ENCODE data around the gene GOLPH3.
A peak's percentile ranks its signal among the peaks of the same experiment; 100 is the strongest.
"Not testable (repeated sequence)": the region's sequence is repeated elsewhere in the genome, so short reads cannot be mapped to it uniquely, and the experiment has no call there.

GOLPH3 gene

GRCh38 chr5:32174011-32174870, at the start of gene GOLPH3:
GOLPH3 (minus strand) TSS chr5:32174319; CDS start chr5:32174034, 285 bp downstream.
- Histone ChIP-seq H3K9ac (ENCODE audit: low read depth, low read length) (peak within 1 kb of the TSS; percentile 98), H3K9me3 (ENCODE audit: control insufficient read depth, insufficient read depth, low read length) (no peaks in the 10 kb centered on the region), H3K4me1 (ENCODE audit: insufficient read depth, low read length) (no peaks in the 10 kb centered on the region; the same call in 1 of the 2 replicates), H3K36me3 (ENCODE audit: insufficient read depth, low read length) (peaks cover 11% of the 10 kb centered on the region; the same call in 1 of the 2 replicates)

- H3K4me1 ChIP-seq (ENCODE audit: insufficient read depth, low read length) = peaks cover 7% of the 10 kb centered on the region; the same call in 1 of the 2 replicates
- no peaks in the 10 kb centered on the region for H3K9me3 ChIP-seq (ENCODE audit: control insufficient read depth, insufficient read depth, low read length)
- H3K36me3 ChIP-seq (ENCODE audit: insufficient read depth, low read length) = no peaks in the 10 kb centered on the region
- H3K9ac ChIP-seq (ENCODE audit: low read depth, low read length) = no peak overlapping the region
Observed at GRCh38 chr5:32222723-32223470, 48.8 kb upstream of the GOLPH3 start.

- Histone ChIP-seq H3K36me3 (ENCODE audit: insufficient read depth, low read length) (no peaks in the 10 kb centered on the region), H3K4me1 (ENCODE audit: insufficient read depth, low read length) (peaks cover 5% of the 10 kb centered on the region; the same call in 1 of the 2 replicates), H3K9me3 (ENCODE audit: control insufficient read depth, insufficient read depth, low read length) (no peaks in the 10 kb centered on the region), H3K9ac (ENCODE audit: low read depth, low read length) (no peak overlapping the region)
Observed at GRCh38 chr5:32217886-32218396, 43.8 kb upstream of the GOLPH3 start.

GRCh38 chr5:32214344-32214743, 40.2 kb upstream of the GOLPH3 start:
- H3K4me1 ChIP-seq (ENCODE audit: insufficient read depth, low read length); H3K9me3 ChIP-seq (ENCODE audit: control insufficient read depth, insufficient read depth, low read length); H3K9ac ChIP-seq (ENCODE audit: low read depth, low read length); H3K36me3 ChIP-seq (ENCODE audit: insufficient read depth, low read length): not testable (repeated sequence)

DNA sequence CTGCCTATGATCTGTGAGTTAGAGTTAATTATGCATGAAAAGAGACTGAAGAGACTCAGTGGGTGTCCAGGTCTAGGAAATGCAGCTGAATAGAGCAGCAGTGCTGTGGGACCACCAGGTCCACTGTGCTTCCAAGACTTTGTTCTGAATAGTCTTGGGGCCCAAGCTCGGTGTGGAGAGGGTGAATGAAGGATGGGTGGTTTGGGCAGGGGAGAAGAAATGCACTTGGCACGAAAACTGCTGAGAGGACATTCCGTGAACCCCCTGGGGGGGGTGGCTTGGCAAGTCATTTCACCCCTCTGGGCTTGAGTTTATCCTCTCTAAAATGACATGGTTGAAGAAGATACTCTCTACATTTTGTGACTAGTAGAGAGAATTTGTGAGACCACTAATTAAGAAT, 36.0 kb upstream of the GOLPH3 start:
- H3K36me3 ChIP-seq (ENCODE audit: insufficient read depth, low read length) = no peaks in the 10 kb centered on the region
- 0 out of 2 replicates have a peak, but pooled peaks cover 5% of the 10 kb centered on the region for H3K4me1 ChIP-seq (ENCODE audit: insufficient read depth, low read length)
- no peak overlapping the region for H3K9ac ChIP-seq (ENCODE audit: low read depth, low read length)
- no peaks in the 10 kb centered on the region; the same call in 1 of the 2 replicates for H3K9me3 ChIP-seq (ENCODE audit: control insufficient read depth, insufficient read depth, low read length)

DNA sequence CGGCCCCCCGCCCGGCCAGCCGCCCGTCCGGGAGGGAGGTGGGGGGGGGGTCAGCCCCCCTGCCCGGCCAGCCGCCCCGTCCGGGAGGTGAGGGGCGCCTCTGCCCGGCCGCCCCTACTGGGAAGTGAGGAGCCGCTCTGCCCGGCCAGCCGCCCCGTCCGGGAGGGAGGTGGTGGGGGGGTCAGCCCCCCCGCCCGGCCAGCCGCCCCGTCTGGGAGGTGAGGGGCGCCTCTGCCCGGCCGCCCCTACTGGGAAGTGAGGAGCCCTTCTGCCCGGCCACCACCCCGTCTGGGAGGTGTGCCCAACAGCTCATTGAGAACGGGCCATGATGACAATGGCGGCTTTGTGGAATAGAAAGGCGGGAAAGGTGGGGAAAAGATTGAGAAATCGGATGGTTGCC, 34.7 kb upstream of the GOLPH3 start:
- not testable (repeated sequence) for H3K9me3 ChIP-seq (ENCODE audit: control insufficient read depth, insufficient read depth, low read length); H3K9ac ChIP-seq (ENCODE audit: low read depth, low read length); H3K4me1 ChIP-seq (ENCODE audit: insufficient read depth, low read length); H3K36me3 ChIP-seq (ENCODE audit: insufficient read depth, low read length)

DNA sequence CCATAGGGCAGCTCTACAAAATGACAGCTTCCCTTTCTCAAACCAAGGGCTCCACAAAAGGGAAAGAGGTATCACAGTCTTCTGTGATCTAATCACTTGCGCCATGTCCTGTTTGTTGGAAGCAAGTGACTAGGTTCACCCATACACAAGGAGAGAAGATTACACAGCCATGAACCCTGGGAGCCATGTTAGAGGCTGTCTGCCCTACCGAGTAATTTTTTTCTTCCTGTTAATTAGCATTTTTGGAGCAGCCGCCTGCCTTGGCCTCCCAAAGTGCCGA, 33.2 kb upstream of the GOLPH3 start:
- Histone ChIP-seq H3K9me3 (ENCODE audit: control insufficient read depth, insufficient read depth, low read length) (no peaks in the 10 kb centered on the region; the same call in 1 of the 2 replicates), H3K36me3 (ENCODE audit: insufficient read depth, low read length) (no peaks in the 10 kb centered on the region), H3K9ac (ENCODE audit: low read depth, low read length) (no peak overlapping the region), H3K4me1 (ENCODE audit: insufficient read depth, low read length) (0 out of 2 replicates have a peak, but pooled peaks cover 5% of the 10 kb centered on the region)

DNA sequence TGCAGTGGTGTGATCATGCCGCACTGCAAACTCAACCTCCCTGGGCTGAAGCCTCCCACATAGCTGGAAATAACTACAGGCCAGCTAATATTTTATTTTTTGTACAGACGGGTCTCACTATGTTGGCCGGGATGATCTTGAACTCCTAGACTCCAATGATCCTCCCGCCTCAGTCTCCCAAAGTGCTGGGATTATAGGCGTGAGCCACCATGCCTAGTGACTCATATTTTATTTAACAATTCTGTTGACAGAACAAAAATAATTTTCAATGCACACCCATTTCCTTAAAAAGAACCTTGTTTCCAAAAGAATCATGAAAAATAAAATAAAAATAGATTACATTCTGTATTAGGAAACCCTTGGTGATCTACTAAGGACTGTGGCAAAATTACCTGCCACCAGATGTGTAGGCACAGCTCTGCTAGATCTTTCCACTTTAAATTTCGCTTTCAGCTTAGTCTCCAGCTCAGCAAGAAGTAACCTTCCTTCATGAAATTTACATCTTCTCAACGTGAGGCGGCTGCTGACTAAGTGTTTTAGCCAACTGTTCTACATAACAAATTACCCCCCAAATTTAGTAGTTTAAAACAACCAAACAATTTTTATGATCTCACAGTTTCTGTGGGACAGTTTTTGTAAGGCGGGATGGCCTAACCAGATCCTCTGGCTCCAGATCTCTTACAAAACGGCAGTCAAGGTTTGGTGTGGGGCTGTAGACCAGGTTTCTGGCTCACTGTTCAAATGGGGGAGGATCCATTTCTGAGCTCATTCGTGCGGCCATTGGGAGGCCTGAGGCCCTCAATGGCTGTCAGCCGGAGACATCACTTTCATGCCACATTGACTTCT, 32.6 kb upstream of the GOLPH3 start:
- Histone ChIP-seq H3K9ac (ENCODE audit: low read depth, low read length) (no peak overlapping the region), H3K36me3 (ENCODE audit: insufficient read depth, low read length) (no peaks in the 10 kb centered on the region), H3K9me3 (ENCODE audit: control insufficient read depth, insufficient read depth, low read length) (no peaks in the 10 kb centered on the region; the same call in 1 of the 2 replicates), H3K4me1 (ENCODE audit: insufficient read depth, low read length) (0 out of 2 replicates have a peak, but pooled peaks cover 5% of the 10 kb centered on the region)

DNA sequence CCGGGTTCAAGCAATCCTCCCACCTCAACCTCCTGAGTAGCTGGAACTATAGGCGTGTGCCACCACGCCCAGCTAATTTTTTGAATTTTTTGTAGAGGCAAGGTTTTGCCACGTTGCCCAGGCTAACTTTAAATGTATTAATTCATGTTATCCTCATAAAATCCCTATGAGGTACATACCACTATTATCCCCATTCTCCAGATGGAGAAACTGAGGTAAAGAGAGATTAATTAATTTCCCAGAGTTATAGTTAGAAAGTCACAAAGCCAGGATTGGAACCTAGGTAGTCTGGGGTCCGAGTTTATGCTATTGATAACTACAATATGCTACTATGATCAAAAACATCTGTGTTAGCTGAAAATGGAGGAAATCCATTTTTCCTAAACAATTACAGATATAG, 31.9 kb upstream of the GOLPH3 start:
- Histone ChIP-seq H3K4me1 (ENCODE audit: insufficient read depth, low read length) (0 out of 2 replicates have a peak, but pooled peaks cover 2% of the 10 kb centered on the region), H3K9me3 (ENCODE audit: control insufficient read depth, insufficient read depth, low read length) (no peaks in the 10 kb centered on the region; the same call in 1 of the 2 replicates), H3K9ac (ENCODE audit: low read depth, low read length) (no peak overlapping the region), H3K36me3 (ENCODE audit: insufficient read depth, low read length) (no peaks in the 10 kb centered on the region)

DNA sequence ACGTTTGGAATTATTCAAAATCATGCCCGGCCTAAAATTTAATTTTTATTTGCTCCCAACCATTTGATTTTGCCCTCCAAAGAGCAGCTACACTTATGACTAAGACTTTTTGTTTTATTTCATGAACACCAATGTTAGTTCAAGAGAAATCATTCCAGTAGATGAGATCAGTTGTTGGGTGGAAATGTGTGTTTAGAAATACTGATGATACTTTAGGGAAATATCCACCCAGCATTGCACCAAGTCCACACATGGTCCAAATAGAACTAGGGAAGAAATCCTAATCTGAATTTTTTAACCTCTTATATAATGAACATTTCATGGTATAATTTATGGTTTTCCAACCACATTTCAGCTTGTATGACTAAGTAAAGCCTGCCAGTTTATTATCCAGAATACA, 28.3 kb upstream of the GOLPH3 start:
- no peaks in the 10 kb centered on the region for H3K36me3 ChIP-seq (ENCODE audit: insufficient read depth, low read length)

DNA sequence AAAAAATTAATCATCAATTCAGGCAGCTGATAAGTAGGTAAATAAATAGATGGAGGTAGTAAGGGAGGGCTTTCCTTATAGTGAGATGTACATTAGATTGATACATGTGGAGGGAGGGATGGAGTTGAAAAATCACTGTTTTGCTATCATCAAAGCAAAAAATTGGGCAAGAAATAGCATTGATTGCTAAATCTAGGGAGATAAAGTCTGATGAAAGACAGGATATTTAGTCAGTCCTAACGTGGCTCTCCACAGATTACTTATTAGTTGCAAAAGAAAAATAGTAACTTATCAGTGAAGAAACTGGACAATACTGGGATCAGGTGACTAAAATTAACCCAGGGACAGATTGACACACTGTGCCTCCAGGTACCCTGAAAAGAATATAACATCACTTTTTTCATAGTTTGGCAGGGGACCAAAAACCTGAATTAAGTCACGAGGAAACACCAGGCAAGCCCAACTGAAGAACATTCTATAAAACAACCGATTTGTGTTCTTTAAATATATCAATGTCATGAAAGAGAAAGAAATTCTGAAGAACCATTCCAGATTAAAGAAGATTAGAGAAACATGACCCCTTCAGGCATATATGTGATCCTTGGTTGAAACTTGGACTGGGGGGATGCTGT, 27.1 kb upstream of the GOLPH3 start:
- Histone ChIP-seq H3K9me3 (ENCODE audit: control insufficient read depth, insufficient read depth, low read length) (no peaks in the 10 kb centered on the region), H3K4me1 (ENCODE audit: insufficient read depth, low read length) (no peaks in the 10 kb centered on the region), H3K36me3 (ENCODE audit: insufficient read depth, low read length) (no peaks in the 10 kb centered on the region), H3K9ac (ENCODE audit: low read depth, low read length) (no peak overlapping the region)

More for the DNA sequence above, 28.3 kb upstream of the GOLPH3 start:
- H3K9me3 ChIP-seq (ENCODE audit: control insufficient read depth, insufficient read depth, low read length) = no peaks in the 10 kb centered on the region; the same call in 1 of the 2 replicates
- H3K9ac ChIP-seq (ENCODE audit: low read depth, low read length) = no peak overlapping the region
- no peaks in the 10 kb centered on the region for H3K4me1 ChIP-seq (ENCODE audit: insufficient read depth, low read length)

DNA sequence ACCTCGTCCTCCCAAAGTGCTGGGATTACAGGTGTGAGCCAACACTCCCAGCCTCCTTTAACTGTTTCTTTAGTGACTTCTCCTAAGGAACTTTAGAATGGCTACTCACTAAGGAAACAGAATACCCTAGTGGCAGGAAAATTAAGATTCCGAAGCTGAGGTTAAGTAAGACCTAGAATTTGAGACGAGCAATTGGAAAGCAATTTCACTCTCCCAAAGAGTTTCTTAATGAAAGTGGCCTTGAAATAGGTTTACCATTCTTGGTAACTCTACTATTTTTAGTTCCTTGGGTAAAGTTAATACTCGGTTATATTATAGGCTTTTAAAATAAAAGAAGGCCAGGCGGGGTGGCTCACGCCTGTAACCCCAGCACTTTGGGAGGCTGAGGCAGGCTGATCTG, 22.9 kb upstream of the GOLPH3 start:
- Histone ChIP-seq H3K36me3 (ENCODE audit: insufficient read depth, low read length) (no peaks in the 10 kb centered on the region), H3K9ac (ENCODE audit: low read depth, low read length) (no peak overlapping the region), H3K4me1 (ENCODE audit: insufficient read depth, low read length) (no peaks in the 10 kb centered on the region), H3K9me3 (ENCODE audit: control insufficient read depth, insufficient read depth, low read length) (no peaks in the 10 kb centered on the region)

DNA sequence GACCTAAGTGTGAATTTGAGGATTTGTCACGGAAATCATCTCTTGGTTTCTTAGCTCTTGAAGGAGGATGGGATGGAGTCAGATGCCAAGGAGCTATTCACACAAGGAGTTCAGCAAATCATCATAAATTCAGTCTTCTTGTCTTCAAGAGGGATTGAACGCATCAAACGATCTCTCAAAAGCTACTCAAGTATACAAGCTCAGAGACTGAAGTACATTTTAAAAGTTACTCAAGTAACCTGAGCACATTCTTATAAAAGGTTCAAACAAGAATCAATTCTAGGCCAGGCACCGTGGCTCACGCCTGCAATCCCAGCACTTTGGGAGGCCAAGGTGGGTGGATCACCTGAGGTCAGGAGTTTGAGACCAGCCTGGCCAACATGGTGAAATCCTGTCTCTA, 21.1 kb upstream of the GOLPH3 start:
- Histone ChIP-seq H3K4me1 (ENCODE audit: insufficient read depth, low read length) (no peaks in the 10 kb centered on the region), H3K36me3 (ENCODE audit: insufficient read depth, low read length) (no peaks in the 10 kb centered on the region), H3K9ac (ENCODE audit: low read depth, low read length) (no peak overlapping the region), H3K9me3 (ENCODE audit: control insufficient read depth, insufficient read depth, low read length) (no peaks in the 10 kb centered on the region)

Measured in ES-I3 (cell line).